Uterus (tissue), 2 donors: Measurements from ENCODE around the gene RANBP1.

Source experiments
- CTCF ChIP-seq, 4 experiments: fragments of 200-600 bp in 2 of 4; fragments of 450-650 bp in 2 of 4; sonication (generic) in 2 of 4; IDR thresholded peaks; one replicate each; pipeline ENCODE4 v1.5.1; 2016 to 2019; ENCODE audit warnings: antibody characterized with exemption in 4 of 4, mild to moderate bottlenecking in 2 of 4, moderate library complexity in 1 of 4
- POLR2A ChIP-seq, 2 donors: fragments of 450-650 bp; IDR thresholded peaks; one replicate each; pipeline ENCODE4 v1.6.1; 2016; ENCODE audit warnings: antibody characterized with exemption in 2 of 2, mild to moderate bottlenecking in 1 of 2, moderate library complexity in 1 of 2

- TF ChIP-seq CTCF (IDR thresholded peaks at IDR 0.05) (no peak), POLR2A (IDR thresholded peaks at IDR 0.05) (no peak)
These were observed 19.1 kb upstream of the RANBP1 start for GRCh38 chr22:20096574-20097420.
